ENCODE measurements around the gene AMER2.
"Not testable (repeated sequence)": the region's sequence is repeated elsewhere in the genome, so short reads cannot be mapped to it uniquely, and the experiment has no call there.

AMER2 gene

GRCh38 chr13:25181597-25181996, 9.5 kb upstream of the AMER2 start:
- no peak for DNase-seq (ENCODE audit: low read depth)

- DNase-seq (ENCODE audit: low read depth), result no peak
Measured at GRCh38 chr13:25180775-25181537, 8.9 kb upstream of the AMER2 start.

GRCh38 chr13:25179832-25180774, 8.0 kb upstream of the AMER2 start:
- no peak for DNase-seq (ENCODE audit: low read depth)

GRCh38 chr13:25179011-25179410, 6.9 kb upstream of the AMER2 start:
- DNase-seq (ENCODE audit: low read depth), result no peak

GRCh38 chr13:25178070-25178469, 6.0 kb upstream of the AMER2 start:
- no peak for DNase-seq (ENCODE audit: low read depth)

GRCh38 chr13:25177636-25178035, 5.5 kb upstream of the AMER2 start:
- no peak for DNase-seq (ENCODE audit: low read depth)

GRCh38 chr13:25177012-25177411, 4.9 kb upstream of the AMER2 start:
- no peak for DNase-seq (ENCODE audit: low read depth)

- no peak for DNase-seq (ENCODE audit: low read depth)
Measured at GRCh38 chr13:25175431-25175830, 3.3 kb upstream of the AMER2 start.

GRCh38 chr13:25175026-25175425, 2.9 kb upstream of the AMER2 start:
- no peak for DNase-seq (ENCODE audit: low read depth)

- no peak for DNase-seq (ENCODE audit: low read depth)
Measured at GRCh38 chr13:25174304-25174703, 2.2 kb upstream of the AMER2 start.

GRCh38 chr13:25172303-25172630, 179 bp upstream of the AMER2 start:
- no peak for DNase-seq (ENCODE audit: low read depth)

- no peak for DNase-seq (ENCODE audit: low read depth)
Measured at GRCh38 chr13:25171170-25171516, 945 bp downstream of the AMER2 start.

- DNase-seq (ENCODE audit: low read depth), result no peak
Measured at GRCh38 chr13:25170554-25171111, 1.5 kb downstream of the AMER2 start.

- DNase-seq (ENCODE audit: low read depth), result no peak
Measured at GRCh38 chr13:25169951-25170553, 2.0 kb downstream of the AMER2 start.

- no peak for DNase-seq (ENCODE audit: low read depth)
Measured at GRCh38 chr13:25169356-25169755, 2.7 kb downstream of the AMER2 start.

- DNase-seq (ENCODE audit: low read depth), result no peak
Measured at GRCh38 chr13:25168790-25169189, 3.3 kb downstream of the AMER2 start.

- no peak for DNase-seq (ENCODE audit: low read depth)
Measured at GRCh38 chr13:25167382-25168174, 4.5 kb downstream of the AMER2 start.

- DNase-seq (ENCODE audit: low read depth), result no peak
Measured at GRCh38 chr13:25166306-25166705, 5.8 kb downstream of the AMER2 start.

GRCh38 chr13:25165663-25166062, 6.4 kb downstream of the AMER2 start:
- no peak for DNase-seq (ENCODE audit: low read depth)

- not testable (repeated sequence) for DNase-seq (ENCODE audit: low read depth)
Measured at GRCh38 chr13:25165163-25165562, 6.9 kb downstream of the AMER2 start.

GRCh38 chr13:25157681-25158080, 14.4 kb downstream of the AMER2 start:
- DNase-seq (ENCODE audit: low read depth), result no peak

GRCh38 chr13:25153736-25154135, 18.4 kb downstream of the AMER2 start:
- DNase-seq (ENCODE audit: low read depth), result no peak

Data from iris pigment epithelial cell (primary cell).